GM12873 (cell line): ENCODE results near the gene CLEC7A.

Source experiments
- TF ChIP-seq, protein P1 (sequence below): IDR thresholded peaks from 2 replicates; pipeline ENCODE4 v1.5.1; 2012; ENCODE audit warnings: low read depth, mild to moderate bottlenecking, moderate library complexity, low read length, control low read depth; ENCODE audit not compliant: insufficient read depth; ENCODE audit errors: missing control alignments

Gene CLEC7A

GRCh38 chr12:10102322-10102721, 27.7 kb downstream of the CLEC7A start:
- TF ChIP-seq, protein P1, sequence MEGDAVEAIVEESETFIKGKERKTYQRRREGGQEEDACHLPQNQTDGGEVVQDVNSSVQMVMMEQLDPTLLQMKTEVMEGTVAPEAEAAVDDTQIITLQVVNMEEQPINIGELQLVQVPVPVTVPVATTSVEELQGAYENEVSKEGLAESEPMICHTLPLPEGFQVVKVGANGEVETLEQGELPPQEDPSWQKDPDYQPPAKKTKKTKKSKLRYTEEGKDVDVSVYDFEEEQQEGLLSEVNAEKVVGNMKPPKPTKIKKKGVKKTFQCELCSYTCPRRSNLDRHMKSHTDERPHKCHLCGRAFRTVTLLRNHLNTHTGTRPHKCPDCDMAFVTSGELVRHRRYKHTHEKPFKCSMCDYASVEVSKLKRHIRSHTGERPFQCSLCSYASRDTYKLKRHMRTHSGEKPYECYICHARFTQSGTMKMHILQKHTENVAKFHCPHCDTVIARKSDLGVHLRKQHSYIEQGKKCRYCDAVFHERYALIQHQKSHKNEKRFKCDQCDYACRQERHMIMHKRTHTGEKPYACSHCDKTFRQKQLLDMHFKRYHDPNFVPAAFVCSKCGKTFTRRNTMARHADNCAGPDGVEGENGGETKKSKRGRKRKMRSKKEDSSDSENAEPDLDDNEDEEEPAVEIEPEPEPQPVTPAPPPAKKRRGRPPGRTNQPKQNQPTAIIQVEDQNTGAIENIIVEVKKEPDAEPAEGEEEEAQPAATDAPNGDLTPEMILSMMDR = no peak

- TF ChIP-seq, protein P1 = no peak
Measured at GRCh38 chr12:10101648-10102220, 28.3 kb downstream of the CLEC7A start.

DNA sequence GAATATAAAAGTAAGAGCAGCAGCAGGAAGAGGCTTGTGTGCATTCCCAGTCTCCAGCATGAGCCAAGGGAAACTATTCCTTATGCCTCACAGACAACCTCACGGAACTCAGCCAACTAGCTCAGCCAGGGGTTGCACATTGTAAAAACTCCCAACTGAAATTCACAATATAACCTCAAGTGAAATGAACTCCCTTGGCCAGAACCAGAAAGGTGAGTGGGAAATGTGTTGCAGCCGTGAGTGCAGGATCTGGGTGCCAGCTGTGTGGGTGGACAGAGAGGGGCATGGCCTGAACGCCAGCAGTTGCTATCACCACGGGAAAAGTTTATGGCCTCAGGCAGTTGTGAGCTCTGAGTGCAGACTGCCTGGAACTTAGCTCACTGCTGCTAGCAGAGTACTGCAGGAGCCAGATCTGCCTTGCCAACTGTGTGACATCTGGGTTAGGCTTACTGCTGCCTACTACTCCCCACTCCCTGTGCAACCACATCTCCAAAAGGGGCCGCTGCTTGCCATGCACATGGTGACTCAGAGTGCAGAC, 28.9 kb downstream of the CLEC7A start:
- TF ChIP-seq, protein P1 = no peak

- TF ChIP-seq, protein P1 = no peak
Measured at GRCh38 chr12:10098791-10099190, 31.2 kb downstream of the CLEC7A start, which contains the start of gene CLEC1A. CLEC1A (minus strand) TSS chr12:10098985; CDS start chr12:10098922, 63 bp downstream.

- TF ChIP-seq, protein P1 = no peak
Measured at GRCh38 chr12:10097521-10097920, 32.5 kb downstream of the CLEC7A start.

GRCh38 chr12:10095971-10096370, 34.0 kb downstream of the CLEC7A start:
- TF ChIP-seq, protein P1 = no peak

GRCh38 chr12:10094646-10095395, 35.2 kb downstream of the CLEC7A start:
- TF ChIP-seq, protein P1 = no peak
